ENCODE measurements around the gene KRTAP10-3. TPM values are rescaled to one million over a fixed set of nuclear protein-coding genes. Genes with fewer than 3 reads are reported as not detected.
"Not testable (repeated sequence)": the region's sequence is repeated elsewhere in the genome, so short reads cannot be mapped to it uniquely, and the experiment has no call there.

KRTAP10-3 gene
- polyA plus RNA-seq, 1 donor from 2014 or later = not detected

GRCh38 chr21:44579833-44580144, 21.2 kb upstream of the KRTAP10-3 start:
- peaks cover 0 to 2% (median 1%) of the 10 kb centered on the region in 3 donors for H3K4me1 Mint-ChIP-seq
- peaks cover 13% of the 10 kb centered on the region for H3K27me3 Mint-ChIP-seq
- H3K36me3 Mint-ChIP-seq = peaks cover 7% of the 10 kb centered on the region
- H3K9me3 Mint-ChIP-seq = peaks cover 4 to 30% (median 19%) of the 10 kb centered on the region in 3 donors
- no peak overlapping the region for H3K27ac Mint-ChIP-seq
- peak overlapping the region in 1 of 4 donors; percentile 32 for H3K4me3 Mint-ChIP-seq

DNA sequence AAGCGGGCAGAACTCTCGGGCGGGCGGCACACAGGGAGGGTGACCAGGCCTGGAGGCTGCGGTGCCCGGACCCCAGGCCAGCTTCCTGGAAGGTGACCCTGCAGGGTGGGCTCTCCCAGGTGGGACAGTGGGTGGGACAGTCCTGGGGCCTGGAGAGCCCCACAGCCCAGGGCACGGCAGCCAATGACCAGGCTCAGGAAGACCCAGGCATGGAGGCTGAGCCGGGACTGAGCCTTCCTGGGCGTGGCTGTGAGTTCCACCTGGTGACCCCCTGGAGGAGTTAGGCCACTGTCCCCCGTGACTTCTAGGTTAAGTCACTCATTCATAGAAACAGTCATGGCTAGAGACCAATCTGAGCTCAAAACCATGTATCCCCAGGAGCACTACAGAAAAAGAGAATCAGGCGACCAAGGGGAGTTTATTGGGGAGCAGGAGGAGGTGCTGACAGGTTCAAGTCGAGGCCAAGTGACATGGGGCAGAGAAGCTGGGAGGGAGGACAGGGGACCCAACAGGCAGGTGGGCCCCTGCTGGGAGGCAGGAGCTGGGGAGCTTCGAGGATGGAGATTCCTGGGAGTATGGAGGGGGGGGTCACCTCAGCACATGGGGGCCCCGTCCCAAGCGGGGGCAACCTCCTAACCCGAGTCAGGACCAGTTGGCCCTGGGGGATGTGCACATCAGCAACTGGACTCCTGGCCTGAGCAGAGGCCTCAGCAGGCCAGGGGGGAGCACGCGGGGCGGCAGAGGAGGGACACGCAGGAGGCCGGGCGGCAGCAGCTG, 20.6 kb upstream of the KRTAP10-3 start:
- H3K27me3 Mint-ChIP-seq = peaks cover 17% of the 10 kb centered on the region
- peak overlapping the region in 2 of 4 donors; percentile 17 to 32 for H3K4me3 Mint-ChIP-seq
- no peak overlapping the region for H3K27ac Mint-ChIP-seq
- H3K9me3 Mint-ChIP-seq = peaks cover 4 to 30% (median 19%) of the 10 kb centered on the region in 3 donors
- H3K36me3 Mint-ChIP-seq = peaks cover 7% of the 10 kb centered on the region
- peaks cover 0 to 2% (median 1%) of the 10 kb centered on the region in 3 donors for H3K4me1 Mint-ChIP-seq

- peaks cover 7% of the 10 kb centered on the region for H3K36me3 Mint-ChIP-seq
- H3K4me3 Mint-ChIP-seq = no peak overlapping the region
- peaks cover 4 to 30% (median 19%) of the 10 kb centered on the region in 3 donors for H3K9me3 Mint-ChIP-seq
- no peak overlapping the region for H3K27ac Mint-ChIP-seq
- H3K4me1 Mint-ChIP-seq = peaks cover 0 to 2% (median 1%) of the 10 kb centered on the region in 3 donors
- H3K27me3 Mint-ChIP-seq = peaks cover 17% of the 10 kb centered on the region
Observed at GRCh38 chr21:44578371-44579055, 19.9 kb upstream of the KRTAP10-3 start.

GRCh38 chr21:44576025-44576420, 17.4 kb upstream of the KRTAP10-3 start:
- Mint-ChIP-seq H3K9me3 (peaks cover 4 to 25% (median 19%) of the 10 kb centered on the region in 3 donors), H3K4me1 (peaks cover 0 to 2% (median 1%) of the 10 kb centered on the region in 3 donors), H3K4me3 (no peak overlapping the region), H3K27ac (peak overlapping the region in 1 of 3 donors; percentile 35), H3K27me3 (peaks cover 15% of the 10 kb centered on the region), H3K36me3 (peaks cover 9% of the 10 kb centered on the region)

DNA sequence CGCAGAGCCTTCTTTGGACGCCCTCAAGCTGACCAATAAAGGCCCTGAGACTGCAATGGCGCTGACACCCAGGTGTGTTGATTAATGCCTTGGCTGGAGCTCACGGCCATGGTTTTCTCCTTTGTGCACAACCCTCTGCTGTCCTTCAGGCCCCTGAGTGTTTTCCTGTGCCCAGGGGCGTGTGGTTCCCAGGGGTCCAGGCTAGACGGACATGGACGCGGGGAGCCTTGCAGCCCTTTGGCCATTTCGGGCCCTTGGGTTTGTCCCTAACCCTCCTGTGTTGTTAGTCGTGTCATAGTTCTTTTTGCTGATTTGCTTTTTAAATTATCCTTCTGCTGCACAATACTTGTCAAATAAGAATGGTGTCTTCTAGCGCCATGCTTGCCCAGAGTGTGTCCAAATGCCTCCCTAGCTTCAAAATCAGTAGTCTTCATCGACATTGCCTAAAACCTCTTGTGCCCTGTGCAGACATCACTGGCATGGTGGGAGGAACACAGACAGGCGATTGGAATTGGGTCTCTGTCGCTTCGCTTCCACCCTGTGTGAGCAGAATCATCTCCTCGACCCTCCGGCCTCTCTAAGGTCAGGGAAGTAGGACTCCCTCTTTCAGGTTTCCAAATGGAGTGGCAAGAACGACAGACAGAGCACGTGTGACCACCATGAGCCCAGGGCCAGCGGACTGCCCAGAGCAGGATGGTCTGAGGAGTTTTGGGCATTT, 16.9 kb upstream of the KRTAP10-3 start:
- peaks cover 4 to 23% (median 16%) of the 10 kb centered on the region in 3 donors for H3K9me3 Mint-ChIP-seq
- peak overlapping the region in 1 of 4 donors; percentile 73 for H3K4me3 Mint-ChIP-seq
- H3K36me3 Mint-ChIP-seq = peaks cover 6% of the 10 kb centered on the region
- peaks cover 0 to 2% (median 1%) of the 10 kb centered on the region in 3 donors for H3K4me1 Mint-ChIP-seq
- peak overlapping the region in 1 of 3 donors; percentile 35 for H3K27ac Mint-ChIP-seq
- peaks cover 15% of the 10 kb centered on the region for H3K27me3 Mint-ChIP-seq

GRCh38 chr21:44574457-44575306, 16.1 kb upstream of the KRTAP10-3 start:
- Mint-ChIP-seq H3K4me1 (peaks cover 0 to 2% (median 1%) of the 10 kb centered on the region in 3 donors), H3K36me3 (peaks cover 5% of the 10 kb centered on the region), H3K9me3 (peaks cover 4 to 23% (median 11%) of the 10 kb centered on the region in 3 donors), H3K4me3 (peak overlapping the region in 1 of 4 donors; percentile 12), H3K27ac (no peak overlapping the region), H3K27me3 (peaks cover 15% of the 10 kb centered on the region)

- Mint-ChIP-seq H3K9me3 (peaks cover 4 to 23% (median 11%) of the 10 kb centered on the region in 3 donors), H3K27me3 (peaks cover 13% of the 10 kb centered on the region)
- not testable (repeated sequence) for H3K27ac Mint-ChIP-seq, H3K4me3 Mint-ChIP-seq, H3K36me3 Mint-ChIP-seq, H3K4me1 Mint-ChIP-seq
Observed at GRCh38 chr21:44573630-44574456, 15.2 kb upstream of the KRTAP10-3 start, which contains the start of gene KRTAP10-4. Gene KRTAP10-4 (plus strand): TSS chr21:44573729. CDS start chr21:44573759, 30 bp downstream.

DNA sequence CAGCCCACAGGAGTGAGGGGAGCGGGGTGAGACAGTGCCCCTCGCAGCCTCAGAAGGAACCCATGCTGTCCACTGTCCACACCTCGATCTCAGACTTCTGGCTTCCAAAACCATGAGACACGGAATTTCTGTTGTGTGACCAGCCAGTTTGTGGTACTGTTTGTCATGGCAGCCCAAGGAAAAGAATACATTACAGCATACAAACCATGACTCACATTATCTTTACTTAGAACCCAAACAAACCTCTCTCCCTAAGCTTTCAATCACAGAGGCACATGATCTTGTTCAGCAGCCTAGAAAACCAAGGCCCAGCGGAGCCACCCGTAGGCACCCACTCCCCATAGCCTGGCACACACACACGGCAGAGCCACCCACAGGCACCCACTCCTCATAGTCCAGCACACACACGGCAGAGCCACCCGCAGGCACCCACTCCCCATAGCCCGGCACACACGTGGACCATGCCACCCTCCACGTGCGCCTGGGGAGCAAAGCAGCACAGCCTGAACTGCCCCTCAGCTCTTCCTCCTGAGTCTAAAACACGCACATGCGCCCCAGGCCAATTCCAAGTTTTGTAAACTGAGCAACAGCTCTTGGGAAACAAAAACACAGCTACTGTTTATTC, 14.5 kb upstream of the KRTAP10-3 start:
- Mint-ChIP-seq H3K4me3 (no peak overlapping the region), H3K27me3 (peaks cover 13% of the 10 kb centered on the region), H3K4me1 (peaks cover 0 to 1% (median 0%) of the 10 kb centered on the region in 3 donors), H3K36me3 (peaks cover 5% of the 10 kb centered on the region), H3K27ac (no peak overlapping the region), H3K9me3 (peaks cover 4 to 21% (median 9%) of the 10 kb centered on the region in 3 donors)

- peaks cover 2% of the 10 kb centered on the region for H3K36me3 Mint-ChIP-seq
- peaks cover 15% of the 10 kb centered on the region for H3K27me3 Mint-ChIP-seq
- peak overlapping the region in 1 of 4 donors; percentile 55 for H3K4me3 Mint-ChIP-seq
- no peak overlapping the region for H3K27ac Mint-ChIP-seq
- H3K4me1 Mint-ChIP-seq = peaks cover 0 to 1% (median 0%) of the 10 kb centered on the region in 3 donors
- peaks cover 2 to 14% (median 4%) of the 10 kb centered on the region in 3 donors for H3K9me3 Mint-ChIP-seq
Observed at GRCh38 chr21:44571844-44572782, 13.5 kb upstream of the KRTAP10-3 start.

DNA sequence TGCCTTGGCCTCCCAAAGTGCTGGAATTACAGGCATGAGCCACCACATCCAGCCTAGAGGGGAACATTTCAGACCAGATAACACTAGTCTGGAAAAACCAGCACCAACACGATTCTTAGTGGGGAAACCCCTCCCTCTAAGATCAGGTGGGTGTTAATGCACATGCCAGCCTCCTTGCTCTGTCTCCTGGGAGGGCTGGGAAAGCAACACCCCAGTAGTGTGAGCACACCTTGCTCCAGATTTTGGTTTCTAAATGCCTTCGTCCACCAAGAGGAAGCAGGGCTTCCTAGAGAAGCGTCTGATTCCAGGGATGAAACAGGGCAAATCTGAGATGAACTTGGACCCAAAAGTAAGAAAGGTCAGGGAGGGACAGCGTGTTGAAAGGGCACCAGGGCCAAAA, 12.7 kb upstream of the KRTAP10-3 start:
- Mint-ChIP-seq H3K9me3 (peaks cover 2 to 8% (median 2%) of the 10 kb centered on the region in 3 donors), H3K27ac (no peak overlapping the region), H3K4me1 (peaks cover 3 to 6% (median 5%) of the 10 kb centered on the region in 3 donors), H3K27me3 (peaks cover 15% of the 10 kb centered on the region), H3K4me3 (no peak overlapping the region), H3K36me3 (peaks cover 2% of the 10 kb centered on the region)

- H3K36me3 Mint-ChIP-seq = peaks cover 2% of the 10 kb centered on the region
- no peak overlapping the region for H3K4me3 Mint-ChIP-seq
- peaks cover 11% of the 10 kb centered on the region for H3K27me3 Mint-ChIP-seq
Observed at GRCh38 chr21:44569861-44570517, 11.4 kb upstream of the KRTAP10-3 start.

More at GRCh38 chr21:44569861-44570517, 11.4 kb upstream of the KRTAP10-3 start:
- H3K27ac Mint-ChIP-seq = no peak overlapping the region
- peaks cover 2 to 8% (median 2%) of the 10 kb centered on the region in 3 donors for H3K9me3 Mint-ChIP-seq
- peaks cover 8 to 13% (median 9%) of the 10 kb centered on the region in 3 donors for H3K4me1 Mint-ChIP-seq
